Lung (tissue), 12 donors: ENCODE measurements around the gene WDPCP. TPM values are rescaled to one million over a fixed set of nuclear protein-coding genes. Genes with fewer than 3 reads are reported as not detected.
A peak's percentile ranks its signal among the peaks of the same experiment; 100 is the strongest.
"Not testable (repeated sequence)": the region's sequence is repeated elsewhere in the genome, so short reads cannot be mapped to it uniquely, and the experiment has no call there.

ENCODE experiments used
- ATAC-seq: fragments of 200-7000 bp; cut with Tn5 transposase; one replicate; pipeline ENCODE4 v1.9.1; 2020; ENCODE audit warnings: moderate number of reproducible peaks; ENCODE audit not compliant: insufficient read depth, low FRiP score
- DNase-seq, 3 donors: peaks; one replicate each; pipeline ENCODE4 v3.0.0-alpha.2; 2013 to 2017
- H3K27ac ChIP-seq, 2 donors: one replicate each; pipeline ENCODE4 v1.5.1; 2013; ENCODE audit warnings: mild to moderate bottlenecking in 2 of 2, moderate library complexity in 2 of 2, control low read depth in 1 of 2, inconsistent platforms in 1 of 2, low read depth in 1 of 2, low read length in 1 of 2
- H3K27me3 ChIP-seq, 3 donors: one replicate each; pipeline ENCODE4 v1.5.1; 2013; ENCODE audit warnings: low read length in 2 of 3; ENCODE audit not compliant: control insufficient read depth in 3 of 3, insufficient read depth in 3 of 3
- H3K36me3 ChIP-seq, 4 donors: one replicate each; pipeline ENCODE4 v1.5.1; 2013; ENCODE audit warnings: low read length in 4 of 4, mild to moderate bottlenecking in 1 of 4, moderate library complexity in 1 of 4; ENCODE audit not compliant: control insufficient read depth in 4 of 4, insufficient read depth in 4 of 4
- H3K4me1 ChIP-seq, 5 donors: one replicate each; pipeline ENCODE4 v1.5.1; 2013; ENCODE audit warnings: low read length in 5 of 5, mild to moderate bottlenecking in 2 of 5, moderate library complexity in 1 of 5; ENCODE audit not compliant: control insufficient read depth in 5 of 5, insufficient read depth in 5 of 5
- H3K4me3 ChIP-seq: one replicate; pipeline ENCODE4 v1.5.1; 2013; ENCODE audit warnings: mild to moderate bottlenecking, control low read depth, moderate library complexity
- H3K9ac ChIP-seq, 2 donors: one replicate each; pipeline ENCODE4 v1.5.1; 2013; ENCODE audit warnings: low read length in 2 of 2, control low read depth in 1 of 2; ENCODE audit not compliant: insufficient read depth in 1 of 2
- H3K9me3 ChIP-seq, 4 donors: one replicate each; pipeline ENCODE4 v1.5.1; 2013; ENCODE audit warnings: low read length in 3 of 4, mild to moderate bottlenecking in 1 of 4, moderate library complexity in 1 of 4; ENCODE audit not compliant: control insufficient read depth in 4 of 4, insufficient read depth in 3 of 4
- whole genome bisulfite sequencing, 2 donors: extraction: QIAGEN DNeasy Blood & Tissue Kit; methylation state at CpG; one replicate each; pipeline ENCODE4 v1.1.7; 2013; 5-methylcytosine and 5-hydroxymethylcytosine counted together
- polyA plus RNA-seq, 2 donors: library from polyadenylated mRNA; stranded (reverse); fragments of 200-250 nt; gene quantifications; one replicate each; pipeline ENCODE4 v1.2.1, GENCODE V29; 2013
- total RNA-seq, 2 donors: library from RNA; depleted of rRNA in 1 of 2; stranded (reverse); fragments of >200 nt in 1 of 2; gene quantifications; one replicate each; pipeline ENCODE4 v1.2.1, GENCODE V29; 2014 to 2021
- TF ChIP-seq, protein P1 (sequence below): IDR thresholded peaks from 2 replicates; pipeline ENCODE4 v1.5.1; 2012; ENCODE audit warnings: mild to moderate bottlenecking; ENCODE audit errors: control extremely low read depth, extremely low read depth
- donor health status: control.
- donor health status: control.
- donor health status: Bipolar disorder and iron deficiency.
- donor health status: healthy.
- donor health status: DM: yes; HTN: yes; CAD: no.

The WDPCP gene
- total and polyA plus RNA-seq, 4 donors: 2.3 to 40.7 (median 8.6) TPM

DNA sequence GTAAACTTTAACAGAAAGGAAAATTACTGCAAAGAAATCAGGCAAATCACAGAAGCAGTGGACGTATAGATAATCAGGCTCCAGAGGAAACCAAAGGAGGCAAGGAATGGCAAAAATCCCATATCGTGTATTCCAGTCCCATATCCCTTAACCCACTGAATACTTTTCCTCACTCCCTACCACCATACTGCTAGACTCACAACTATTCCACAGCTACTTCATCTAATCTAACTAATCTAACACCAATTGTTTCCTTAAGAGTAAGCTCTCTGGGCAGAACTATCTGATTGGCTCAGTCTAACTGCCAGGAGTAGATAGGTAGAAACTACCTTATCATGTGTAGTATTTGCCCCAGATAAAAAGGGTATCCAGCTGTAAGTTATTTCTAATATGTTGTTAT is 16.3 kb downstream of the WDPCP start:
- Histone ChIP-seq H3K9me3 (no peaks in the 10 kb centered on the region), H3K4me3 (no peak overlapping the region), H3K4me1 (peaks cover 0 to 13% (median 0%) of the 10 kb centered on the region in 5 donors), H3K9ac (no peak overlapping the region), H3K27ac (no peak overlapping the region), H3K27me3 (no peaks in the 10 kb centered on the region), H3K36me3 (no peaks in the 10 kb centered on the region)
- TF ChIP-seq, protein P1, sequence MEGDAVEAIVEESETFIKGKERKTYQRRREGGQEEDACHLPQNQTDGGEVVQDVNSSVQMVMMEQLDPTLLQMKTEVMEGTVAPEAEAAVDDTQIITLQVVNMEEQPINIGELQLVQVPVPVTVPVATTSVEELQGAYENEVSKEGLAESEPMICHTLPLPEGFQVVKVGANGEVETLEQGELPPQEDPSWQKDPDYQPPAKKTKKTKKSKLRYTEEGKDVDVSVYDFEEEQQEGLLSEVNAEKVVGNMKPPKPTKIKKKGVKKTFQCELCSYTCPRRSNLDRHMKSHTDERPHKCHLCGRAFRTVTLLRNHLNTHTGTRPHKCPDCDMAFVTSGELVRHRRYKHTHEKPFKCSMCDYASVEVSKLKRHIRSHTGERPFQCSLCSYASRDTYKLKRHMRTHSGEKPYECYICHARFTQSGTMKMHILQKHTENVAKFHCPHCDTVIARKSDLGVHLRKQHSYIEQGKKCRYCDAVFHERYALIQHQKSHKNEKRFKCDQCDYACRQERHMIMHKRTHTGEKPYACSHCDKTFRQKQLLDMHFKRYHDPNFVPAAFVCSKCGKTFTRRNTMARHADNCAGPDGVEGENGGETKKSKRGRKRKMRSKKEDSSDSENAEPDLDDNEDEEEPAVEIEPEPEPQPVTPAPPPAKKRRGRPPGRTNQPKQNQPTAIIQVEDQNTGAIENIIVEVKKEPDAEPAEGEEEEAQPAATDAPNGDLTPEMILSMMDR: no peak
- ATAC-seq (no peak), DNase-seq (no peak)
- WGBS, 2 donors: 90 to 93% methylated on average over 2 of the region's 2 CpGs

- Histone ChIP-seq H3K4me3 (no peak overlapping the region), H3K4me1 (peaks cover 0 to 9% (median 0%) of the 10 kb centered on the region in 5 donors), H3K9ac (no peak overlapping the region), H3K36me3 (no peaks in the 10 kb centered on the region), H3K9me3 (no peaks in the 10 kb centered on the region), H3K27ac (no peak overlapping the region), H3K27me3 (no peaks in the 10 kb centered on the region)
- no peak for ATAC-seq
- DNase-seq: peak in 1 of 3 donors; percentile 13
- TF ChIP-seq, protein P1: no peak
- WGBS, 2 donors: 66 to 83% methylated on average over 2 of the region's 2 CpGs
Measured at GRCh38 chr2:63571291-63571690, 17.0 kb downstream of the WDPCP start.

- H3K36me3 ChIP-seq: no peaks in the 10 kb centered on the region
- no peak overlapping the region for H3K27ac ChIP-seq
- TF ChIP-seq, protein P1: no peak
- DNase-seq (no peak), ATAC-seq (no peak)
- no peaks in the 10 kb centered on the region for H3K27me3 ChIP-seq
- no peak overlapping the region for H3K4me3 ChIP-seq
- H3K9me3 ChIP-seq: no peaks in the 10 kb centered on the region
- H3K9ac ChIP-seq: no peak overlapping the region
- peaks cover 0 to 6% (median 0%) of the 10 kb centered on the region in 5 donors for H3K4me1 ChIP-seq
Measured at GRCh38 chr2:63569740-63570139, 18.5 kb downstream of the WDPCP start.

- H3K4me1 ChIP-seq: peaks cover 0 to 6% (median 0%) of the 10 kb centered on the region in 5 donors
- H3K9ac ChIP-seq: no peak overlapping the region
- ATAC-seq (no peak), DNase-seq (no peak)
- H3K27me3 ChIP-seq: no peaks in the 10 kb centered on the region
- H3K4me3 ChIP-seq: no peak overlapping the region
- no peak overlapping the region for H3K27ac ChIP-seq
- peaks cover 0 to 3% (median under 1%) of the 10 kb centered on the region in 4 donors for H3K36me3 ChIP-seq
- H3K9me3 ChIP-seq: no peaks in the 10 kb centered on the region
- TF ChIP-seq, protein P1: no peak
Measured at GRCh38 chr2:63562751-63563150, 25.5 kb downstream of the WDPCP start.

- H3K9me3 ChIP-seq, H3K36me3 ChIP-seq, H3K4me3 ChIP-seq, H3K4me1 ChIP-seq, H3K9ac ChIP-seq, H3K27me3 ChIP-seq, ATAC-seq, DNase-seq, H3K27ac ChIP-seq: not testable (repeated sequence)
- 61 to 89% methylated on average over 3 of the region's 3 CpGs for WGBS, 2 donors
Measured at GRCh38 chr2:63558922-63559321, 29.4 kb downstream of the WDPCP start.

- DNase-seq, H3K9ac ChIP-seq, ATAC-seq, H3K27me3 ChIP-seq, H3K9me3 ChIP-seq, H3K4me1 ChIP-seq, H3K36me3 ChIP-seq, H3K4me3 ChIP-seq, H3K27ac ChIP-seq: not testable (repeated sequence)
Measured at GRCh38 chr2:63557819-63558218, 30.5 kb downstream of the WDPCP start.
